Stimulated activated naive CD4-positive, alpha-beta T cell treated with Interleukin-2 at 50 U/mL for 16 hours (primary cell): ENCODE measurements around the gene HOATZ.

Experiments
- DNase-seq: peaks from one replicate; lab custom pipeline; 2025; lab: John Stamatoyannopoulos, UW

HOATZ gene

GRCh38 chr11:111549196-111549868, 34.8 kb downstream of the HOATZ start:
- no peak for DNase-seq

GRCh38 chr11:111549869-111550203, 35.3 kb downstream of the HOATZ start:
- DNase-seq: no peak

- DNase-seq: no peak
These were observed 35.7 kb downstream of the HOATZ start for GRCh38 chr11:111550258-111550657.

GRCh38 chr11:111554532-111554931, 40.0 kb downstream of the HOATZ start:
- DNase-seq: no peak

GRCh38 chr11:111555255-111555654, 40.7 kb downstream of the HOATZ start:
- DNase-seq: no peak

GRCh38 chr11:111557425-111558111, 43.0 kb downstream of the HOATZ start:
- DNase-seq: no peak

- DNase-seq: no peak
These were observed 45.4 kb downstream of the HOATZ start for GRCh38 chr11:111559800-111560464.

GRCh38 chr11:111560800-111561199, 46.2 kb downstream of the HOATZ start:
- DNase-seq: no peak

- no peak for DNase-seq
These were observed 46.7 kb downstream of the HOATZ start for GRCh38 chr11:111561306-111561705.

GRCh38 chr11:111561791-111562325, 47.3 kb downstream of the HOATZ start:
- no peak for DNase-seq

GRCh38 chr11:111562692-111563389, 48.3 kb downstream of the HOATZ start:
- DNase-seq: no peak

GRCh38 chr11:111565114-111565720, 50.6 kb downstream of the HOATZ start:
- peak; percentile 45 for DNase-seq

GRCh38 chr11:111566324-111566723, 51.7 kb downstream of the HOATZ start:
- DNase-seq: no peak

- no peak for DNase-seq
These were observed 54.9 kb downstream of the HOATZ start for GRCh38 chr11:111569476-111569875.

- no peak for DNase-seq
These were observed 56.2 kb downstream of the HOATZ start for GRCh38 chr11:111570796-111571195.

GRCh38 chr11:111571829-111572501, 57.4 kb downstream of the HOATZ start:
- no peak for DNase-seq

GRCh38 chr11:111572581-111572980, 58.0 kb downstream of the HOATZ start:
- DNase-seq: no peak

GRCh38 chr11:111573821-111574249, 59.3 kb downstream of the HOATZ start:
- no peak for DNase-seq

GRCh38 chr11:111574373-111575225, 60.0 kb downstream of the HOATZ start:
- DNase-seq: no peak

- DNase-seq: no peak
These were observed 61.2 kb downstream of the HOATZ start for GRCh38 chr11:111575740-111576139.
